HG03354 (cell line): ENCODE results near the gene RAB23.

Experiments
- ATAC-seq: cut with Tn5 transposase; IDR thresholded peaks from one replicate; pipeline ENCODE4 v1.9.1; 2021; ENCODE audit warnings: mild to moderate bottlenecking; ENCODE audit not compliant: unreplicated experiment, poor library complexity, severe bottlenecking

RAB23 gene

DNA sequence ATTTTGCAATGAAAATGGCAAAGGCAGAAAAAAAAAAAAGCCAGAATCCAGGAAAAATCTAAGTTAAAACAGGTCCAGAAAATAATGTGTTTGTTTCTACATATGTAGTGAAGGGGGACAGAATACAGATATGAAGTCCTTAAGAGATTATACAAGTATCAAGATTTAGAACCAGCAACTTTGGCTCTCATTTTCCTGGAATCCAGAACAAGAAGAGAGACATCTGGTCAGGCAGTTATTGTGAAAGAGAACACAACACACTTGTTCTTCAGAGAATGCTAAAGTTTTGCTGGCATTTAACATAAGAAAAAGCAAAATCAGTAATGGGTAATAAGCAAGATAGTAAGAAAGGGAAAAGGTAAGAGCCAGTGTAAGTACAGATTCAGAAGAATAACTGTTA is 28.9 kb downstream of the RAB23 start:
- no peak for ATAC-seq

- ATAC-seq = no peak
These were observed 32.0 kb downstream of the RAB23 start for GRCh38 chr6:57190140-57190539.

DNA sequence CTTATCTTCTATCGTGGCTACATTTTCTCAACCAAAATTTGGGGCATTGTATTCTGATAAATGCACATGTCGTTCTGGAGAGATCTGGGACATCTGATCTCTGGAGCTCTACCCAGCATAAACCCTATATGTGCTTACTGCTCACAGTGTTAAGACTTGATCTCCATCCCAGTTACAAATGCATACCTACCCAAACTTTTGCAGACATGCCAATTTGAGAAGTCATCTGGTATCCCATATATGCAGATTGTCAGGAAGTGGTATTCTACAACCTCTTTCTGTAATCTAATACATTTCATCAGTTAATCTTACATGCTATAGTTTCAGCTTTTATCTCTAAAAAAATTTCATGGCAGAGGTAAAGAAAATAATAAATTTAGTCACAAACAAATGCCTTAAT is 38.8 kb downstream of the RAB23 start:
- no peak for ATAC-seq

- ATAC-seq = no peak
These were observed 40.1 kb downstream of the RAB23 start for GRCh38 chr6:57182017-57182432.

DNA sequence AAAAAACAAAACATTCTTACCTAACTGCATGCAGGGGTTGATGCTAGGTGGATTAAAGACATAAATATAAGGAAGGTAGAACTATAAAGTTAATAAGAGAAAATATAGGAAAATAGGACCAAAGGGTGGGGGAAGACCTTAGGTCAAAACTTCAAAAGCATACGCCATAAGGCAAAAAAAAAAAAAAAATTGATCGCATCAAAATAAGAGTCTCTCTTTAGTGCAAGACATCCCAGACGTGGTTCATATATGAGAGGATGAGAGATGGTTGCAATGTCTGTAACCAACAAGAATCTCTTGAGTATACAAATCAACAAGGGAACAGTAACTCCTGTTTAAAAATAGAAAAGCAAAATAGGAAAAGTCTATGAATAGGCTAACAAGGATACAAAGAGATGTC is 41.5 kb downstream of the RAB23 start:
- ATAC-seq = no peak

DNA sequence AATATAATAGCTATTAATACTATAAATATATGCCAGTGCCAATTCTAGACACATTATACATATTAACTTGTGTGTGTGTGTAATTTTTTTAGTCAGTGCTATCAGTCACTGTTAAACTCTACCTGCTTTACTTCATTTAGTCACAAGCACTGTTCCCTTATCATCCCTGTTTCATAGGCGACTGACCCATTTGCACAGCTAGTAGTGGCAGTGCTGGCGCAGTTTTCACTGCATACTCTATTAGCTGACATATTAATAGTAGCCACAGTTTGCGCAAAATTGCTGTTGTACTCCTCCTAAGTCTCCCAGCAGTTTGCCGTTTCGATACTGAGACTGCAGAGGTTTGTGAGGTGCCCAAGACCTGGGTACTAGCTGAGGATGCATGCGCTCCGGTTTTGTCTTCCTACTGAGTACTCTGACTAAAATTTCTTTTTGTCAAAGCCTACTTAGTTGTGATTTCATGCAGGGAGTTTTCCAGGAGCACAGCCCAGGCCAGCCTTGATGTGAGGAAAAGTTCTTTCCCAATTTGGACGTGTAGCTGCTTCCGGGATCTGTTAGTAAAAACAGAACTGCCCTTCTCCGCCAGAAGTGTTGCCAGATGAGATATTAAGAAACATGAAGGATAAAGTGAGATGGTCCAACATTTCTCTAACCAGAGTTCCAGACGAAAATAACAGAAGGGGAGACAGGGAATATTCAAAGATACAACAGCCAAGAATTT is 44.4 kb downstream of the RAB23 start:
- ATAC-seq = no peak

GRCh38 chr6:57174511-57174907 is 47.6 kb downstream of the RAB23 start:
- no peak for ATAC-seq

GRCh38 chr6:57173886-57174510 is 48.1 kb downstream of the RAB23 start:
- ATAC-seq = no peak

DNA sequence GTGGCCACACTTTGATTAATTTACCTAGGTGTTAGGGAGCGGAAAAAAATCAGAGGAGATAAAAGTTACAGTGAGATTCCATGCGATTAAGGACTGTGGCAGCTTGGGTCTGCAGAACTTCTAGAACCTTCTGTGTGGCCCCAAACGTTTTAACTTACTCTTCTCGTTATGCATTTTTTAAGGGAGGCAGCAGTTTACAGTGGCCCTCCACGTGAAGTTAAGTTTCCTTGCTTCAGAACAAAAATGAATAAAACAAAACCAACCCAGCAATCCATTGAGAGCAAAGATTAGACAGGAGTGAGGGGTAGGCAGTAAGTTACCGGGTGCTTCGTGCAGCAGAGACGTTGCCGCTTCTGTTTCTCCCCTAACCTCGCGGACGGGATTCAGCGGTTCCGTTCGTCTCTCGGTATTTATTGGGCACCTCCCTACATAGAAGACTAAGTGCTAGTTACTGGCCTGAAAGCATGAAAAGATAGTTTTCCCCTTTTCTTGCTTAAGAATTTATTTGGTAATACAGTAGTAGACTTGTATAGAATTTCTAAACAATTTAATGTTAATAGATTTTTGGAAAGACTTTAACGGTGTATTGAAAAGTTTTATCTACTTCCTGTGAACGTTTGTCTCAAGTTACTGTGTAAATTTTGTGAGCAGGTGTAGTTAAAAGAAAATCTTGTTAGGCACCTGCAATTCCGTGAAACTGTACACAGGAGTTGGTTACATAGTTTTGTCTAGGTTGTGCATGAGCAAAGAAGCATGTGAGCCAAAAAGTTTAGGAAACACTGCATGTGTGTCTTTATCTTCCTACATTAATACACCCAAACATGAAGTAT is 48.8 kb downstream of the RAB23 start:
- no peak for ATAC-seq

GRCh38 chr6:57172136-57173055 is 49.7 kb downstream of the RAB23 start, which contains the start of gene BAG2:
Gene BAG2 (plus strand): TSS chr6:57172326. CDS start chr6:57172698, 372 bp downstream.
- peak; percentile 88 for ATAC-seq

- no peak for ATAC-seq
These were observed 57.0 kb downstream of the RAB23 start for GRCh38 chr6:57165080-57165479.

- no peak for ATAC-seq
These were observed 58.2 kb downstream of the RAB23 start for GRCh38 chr6:57163956-57164355.

GRCh38 chr6:57162516-57162915 is 59.6 kb downstream of the RAB23 start:
- no peak for ATAC-seq

GRCh38 chr6:57162028-57162427 is 60.1 kb downstream of the RAB23 start:
- ATAC-seq = no peak

- no peak for ATAC-seq
These were observed 63.0 kb downstream of the RAB23 start for GRCh38 chr6:57159127-57159526.

DNA sequence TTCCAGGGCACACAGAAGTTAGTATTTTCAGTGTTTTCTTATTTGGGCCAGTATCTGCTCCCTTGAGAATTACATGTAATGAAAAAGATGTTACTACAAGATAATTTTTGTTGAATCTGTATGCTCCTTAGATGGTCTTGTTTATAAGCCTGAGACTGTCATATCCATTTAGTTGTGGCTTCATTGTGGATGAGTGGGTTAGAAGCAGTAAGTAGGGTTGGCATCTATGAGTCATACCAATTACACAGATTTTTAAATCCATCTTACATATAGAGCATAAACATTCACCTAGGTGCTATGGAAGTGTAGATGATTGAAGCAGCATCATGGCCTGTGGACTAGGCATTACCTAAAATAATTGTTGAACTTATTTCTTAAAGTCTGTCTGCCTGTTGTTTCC is 63.4 kb downstream of the RAB23 start:
- ATAC-seq = no peak

GRCh38 chr6:57147955-57148858 is 73.9 kb downstream of the RAB23 start:
- ATAC-seq = no peak

DNA sequence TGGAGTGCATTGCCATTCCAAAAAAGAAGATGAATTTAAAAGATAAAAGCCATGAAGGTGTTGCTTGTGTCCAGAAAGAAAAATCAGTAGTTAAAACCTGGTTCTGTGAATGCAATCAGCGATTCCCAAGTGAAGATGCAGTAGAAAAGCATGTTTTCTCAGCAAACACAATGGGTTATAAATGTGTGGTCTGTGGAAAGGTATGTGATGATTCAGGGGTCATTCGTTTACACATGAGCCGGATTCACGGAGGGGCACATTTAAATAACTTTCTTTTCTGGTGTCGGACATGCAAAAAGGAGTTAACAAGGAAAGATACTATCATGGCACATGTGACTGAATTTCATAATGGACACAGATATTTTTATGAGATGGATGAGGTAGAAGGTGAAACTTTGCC is 74.7 kb downstream of the RAB23 start:
- no peak for ATAC-seq

GRCh38 chr6:57143690-57144089 is 78.4 kb downstream of the RAB23 start:
- no peak for ATAC-seq
